Stimulated activated CD4-positive, alpha-beta T cell treated with anti-CD3 and anti-CD28 coated beads, TNF-alpha, amount 100 ng/mL, for 1 hour (primary cell): ENCODE data around the gene LRPPRC.

ENCODE experiments used
- DNase-seq, 3 donors: peaks; one replicate each; pipeline ENCODE4 v3.0.0-alpha.2; 2020; ENCODE audit warnings: low read depth in 3 of 3, low spot score in 1 of 3

The LRPPRC gene

GRCh38 chr2:43980902-43981301 is 14.9 kb downstream of the LRPPRC start:
- DNase-seq: no peak

- DNase-seq: no peak
Measured at GRCh38 chr2:43977677-43978375, 18.0 kb downstream of the LRPPRC start.

DNA sequence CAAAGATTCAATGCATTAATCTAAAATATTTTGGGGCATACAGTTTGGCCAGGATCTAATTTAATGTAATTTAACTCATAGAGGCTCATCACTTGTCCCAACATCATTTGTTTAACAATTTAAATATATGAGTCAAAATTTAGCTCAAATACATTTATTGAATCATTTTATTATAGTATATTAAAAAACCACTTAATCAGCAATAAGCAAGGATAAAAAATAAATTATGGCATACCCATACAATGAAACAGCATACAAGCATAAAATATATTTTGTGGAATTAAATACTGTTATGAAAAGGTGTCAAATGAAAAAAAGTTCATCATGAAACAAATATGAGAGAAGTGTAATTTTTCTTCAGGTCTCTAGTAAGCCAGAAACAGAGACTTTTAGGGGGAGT is 34.9 kb downstream of the LRPPRC start:
- DNase-seq: no peak

DNA sequence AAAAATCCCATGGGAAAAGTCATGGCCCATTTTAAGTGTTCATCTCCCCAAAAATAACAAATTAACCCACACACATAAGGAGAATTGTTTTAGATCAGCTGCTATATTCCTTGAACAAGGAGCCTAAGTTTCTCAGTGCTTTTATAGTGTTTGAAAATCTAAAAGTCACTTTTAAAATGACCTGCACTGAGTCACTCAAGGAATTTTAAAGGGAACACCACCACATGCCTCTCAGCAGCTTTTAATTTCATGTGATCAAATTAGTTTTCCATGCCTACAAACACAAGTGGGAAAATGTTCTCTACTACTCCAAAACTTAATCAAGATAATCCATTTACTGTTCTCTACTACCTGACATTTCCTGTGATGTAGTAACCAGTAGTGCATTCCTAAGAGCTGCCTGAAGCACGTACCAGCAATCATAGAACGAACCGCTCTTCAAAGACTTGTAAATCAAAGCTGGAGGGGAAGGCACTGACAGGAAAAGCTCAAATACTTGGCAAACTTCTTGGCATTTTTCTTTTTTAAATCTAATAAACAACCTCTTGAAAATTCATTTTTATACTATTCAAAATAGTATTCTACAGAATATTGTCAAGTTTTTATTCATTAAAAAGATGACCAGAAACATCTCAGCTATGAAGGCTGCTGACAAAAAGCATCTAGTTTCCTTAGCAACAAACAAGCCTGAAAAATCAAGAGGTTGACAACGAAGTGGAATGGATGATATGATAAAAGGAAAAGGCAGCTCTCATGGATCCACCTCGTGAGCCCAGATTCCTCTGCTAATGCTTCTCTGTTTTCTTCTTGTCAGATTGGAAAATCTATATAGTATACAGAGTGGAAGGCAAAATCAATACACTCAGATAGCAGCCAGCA is 37.2 kb downstream of the LRPPRC start:
- no peak for DNase-seq

GRCh38 chr2:43950383-43951008 is 45.3 kb downstream of the LRPPRC start:
- DNase-seq: no peak

- no peak for DNase-seq
Measured at GRCh38 chr2:43948370-43948769, 47.4 kb downstream of the LRPPRC start.

GRCh38 chr2:43946685-43947084 is 49.1 kb downstream of the LRPPRC start:
- no peak for DNase-seq

DNA sequence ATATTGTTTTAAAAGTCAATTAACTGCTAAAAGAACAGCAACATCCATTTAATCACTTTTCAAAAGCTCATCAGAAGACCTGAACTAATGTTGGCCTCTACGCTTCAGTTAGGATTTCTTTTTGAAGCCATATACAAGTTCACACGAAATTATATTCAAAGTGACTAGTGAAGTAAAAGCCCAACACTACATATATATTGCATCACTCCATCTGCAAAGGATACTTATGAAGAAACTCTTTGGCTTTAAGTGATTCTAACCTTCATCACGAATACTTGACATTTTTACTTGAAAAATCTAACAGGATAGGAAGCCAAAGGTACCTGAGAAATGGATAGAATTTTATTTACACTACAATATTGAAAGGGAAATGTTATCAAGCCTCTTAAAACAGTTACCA is 50.4 kb downstream of the LRPPRC start:
- no peak for DNase-seq

DNA sequence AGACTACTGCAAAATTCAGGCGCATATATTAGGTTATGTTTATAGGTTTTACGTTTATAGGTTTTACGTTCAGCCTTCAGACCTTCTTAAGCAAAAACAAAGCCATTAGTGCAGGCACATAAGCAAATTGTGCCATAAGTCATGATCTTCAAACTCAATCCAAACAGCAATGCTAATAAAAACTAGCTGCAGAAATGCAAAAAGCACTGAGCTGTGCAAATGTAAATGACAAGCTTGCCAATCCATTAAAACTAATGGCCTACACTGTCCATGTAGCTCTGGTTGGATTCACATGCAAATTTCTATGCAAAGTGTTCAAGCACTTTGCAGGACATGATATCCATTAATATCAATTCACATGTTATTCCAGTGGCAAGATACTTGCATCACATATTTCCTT is 50.9 kb downstream of the LRPPRC start:
- no peak for DNase-seq

DNA sequence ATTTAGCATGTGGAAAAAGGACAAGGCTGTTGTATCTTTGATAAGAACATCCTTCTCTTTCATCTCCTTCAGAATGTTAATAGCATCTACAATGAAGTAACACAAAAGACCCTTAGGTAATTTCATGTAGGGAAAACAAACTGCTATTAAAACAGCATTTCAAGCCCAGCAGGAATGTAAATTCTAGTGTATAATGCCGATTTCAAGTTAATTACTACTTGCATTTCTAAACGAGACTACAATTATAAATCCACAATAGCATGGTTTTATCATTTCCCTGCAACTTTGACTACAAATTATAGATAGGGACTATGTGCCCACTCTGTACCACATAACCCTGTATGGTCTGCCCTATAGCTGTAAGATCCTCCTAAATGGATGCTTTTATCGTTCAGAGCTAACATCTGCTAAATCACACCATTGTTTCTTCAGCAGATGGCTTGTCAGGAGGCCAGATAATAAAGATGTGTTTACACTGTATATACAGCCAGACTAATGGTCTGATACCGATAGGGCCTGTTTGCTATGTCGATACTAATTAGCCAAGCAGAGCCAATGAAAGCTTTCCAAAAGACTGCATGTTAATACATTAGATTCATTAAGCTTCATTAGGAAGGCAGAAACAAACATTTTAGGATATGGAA is 51.9 kb downstream of the LRPPRC start:
- DNase-seq: no peak

DNA sequence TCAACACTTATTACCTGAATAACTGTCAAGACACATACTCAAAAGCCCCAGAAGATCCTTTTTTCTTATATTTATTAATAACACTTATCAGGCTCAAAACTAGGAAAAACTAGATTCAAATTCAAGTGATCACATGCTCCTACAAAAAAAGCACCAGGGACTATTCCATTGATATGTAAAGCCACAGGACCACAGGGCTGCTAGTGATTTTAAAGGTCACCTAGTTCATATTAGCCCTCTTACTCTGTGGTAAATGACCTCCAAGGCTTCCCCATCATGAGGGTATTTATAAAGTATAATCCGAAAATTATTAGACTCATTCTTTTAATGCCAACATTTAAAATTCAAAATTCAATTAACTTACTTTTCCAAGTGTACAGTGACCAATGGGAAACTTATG is 52.5 kb downstream of the LRPPRC start:
- no peak for DNase-seq

- no peak for DNase-seq
Measured at GRCh38 chr2:43942881-43943280, 52.9 kb downstream of the LRPPRC start.

- DNase-seq: no peak
Measured at GRCh38 chr2:43941966-43942365, 53.8 kb downstream of the LRPPRC start.

DNA sequence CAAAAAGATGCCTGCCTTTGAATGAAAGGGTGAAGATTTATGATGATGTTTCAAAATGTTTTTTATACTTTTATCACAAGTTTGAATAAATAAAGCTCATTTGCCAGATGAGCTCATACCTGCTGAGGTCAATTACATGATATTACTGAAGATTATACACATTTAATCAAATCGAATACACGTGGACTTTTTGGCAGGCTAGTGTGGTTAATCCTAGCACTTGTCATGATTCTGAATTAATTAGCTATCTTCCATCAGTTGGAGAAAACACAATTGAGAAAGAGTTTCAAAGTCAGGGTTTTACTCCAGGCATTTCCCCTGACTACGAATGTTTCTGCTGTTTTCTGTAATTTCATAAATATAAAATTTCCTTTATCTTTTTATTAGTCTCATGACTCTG is 54.4 kb downstream of the LRPPRC start:
- DNase-seq: no peak

DNA sequence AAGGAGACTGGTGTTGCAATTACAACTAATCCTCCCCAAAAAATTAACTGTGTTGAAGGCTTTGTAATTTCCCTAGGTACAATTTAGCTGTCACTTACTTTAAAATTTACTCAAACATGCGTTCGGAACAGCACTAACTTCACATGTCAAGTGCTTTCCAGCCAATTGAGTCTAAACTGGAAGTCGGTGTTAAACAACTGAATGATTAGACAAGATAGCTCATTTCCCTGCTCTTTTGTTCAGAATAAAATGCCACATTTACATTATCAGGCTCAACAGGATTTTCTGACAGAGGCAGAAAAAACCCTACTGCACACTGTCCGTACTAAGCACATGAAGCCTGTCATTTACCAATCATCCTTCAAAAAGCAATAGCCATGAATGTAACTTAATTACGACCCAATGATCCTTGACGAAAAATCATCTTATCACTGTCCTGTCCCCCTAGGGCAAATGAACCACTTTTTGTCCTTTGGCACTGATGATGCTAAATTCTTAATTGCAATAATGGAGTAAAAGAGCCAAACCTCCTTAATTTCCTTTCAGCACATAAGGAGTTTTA is 56.0 kb downstream of the LRPPRC start:
- DNase-seq: no peak

DNA sequence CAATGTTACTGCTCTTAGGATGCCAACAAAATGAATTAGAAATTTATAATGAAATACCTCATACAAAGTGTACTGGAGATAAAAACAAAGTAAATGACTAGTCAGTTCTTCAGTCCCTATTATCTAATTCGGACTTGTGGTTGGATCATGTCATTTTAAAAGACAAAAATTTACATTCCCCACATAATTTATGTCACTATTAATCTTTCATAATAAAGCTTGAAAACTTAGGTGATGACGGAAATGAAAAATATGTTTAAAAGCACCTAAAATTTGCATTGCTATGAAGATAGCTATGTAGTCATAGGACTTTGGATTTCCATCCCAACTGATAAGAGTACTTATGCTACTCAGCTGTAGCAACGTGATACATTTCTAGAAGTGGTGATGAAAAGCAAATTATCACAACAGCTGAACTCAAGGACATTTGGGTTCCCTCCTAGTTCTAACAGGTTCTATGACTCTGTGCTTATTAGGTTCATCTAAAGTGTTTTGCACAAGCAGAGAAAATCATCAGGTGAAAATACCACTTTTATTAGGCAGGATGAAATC is 58.4 kb downstream of the LRPPRC start:
- no peak for DNase-seq

GRCh38 chr2:43934567-43934966 is 61.2 kb downstream of the LRPPRC start:
- DNase-seq: no peak

DNA sequence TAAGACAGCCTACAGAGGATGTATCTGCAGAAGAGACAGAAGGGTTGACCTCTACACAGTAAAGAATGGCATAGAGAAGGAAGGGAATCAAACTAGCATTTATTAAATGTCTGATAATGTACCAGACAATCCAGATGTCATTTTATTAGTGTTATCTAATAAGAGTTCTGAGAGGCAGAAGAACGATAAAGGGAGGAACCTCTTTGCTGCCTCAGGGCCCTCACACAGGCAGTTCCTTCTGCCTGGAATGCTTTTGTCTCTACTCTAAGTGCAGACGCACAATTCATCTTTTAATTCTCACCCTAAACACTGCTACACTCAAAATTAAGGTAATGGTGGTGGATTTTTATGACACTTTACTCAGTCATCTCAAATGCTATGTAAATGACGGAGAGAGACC is 64.5 kb downstream of the LRPPRC start:
- DNase-seq: no peak

DNA sequence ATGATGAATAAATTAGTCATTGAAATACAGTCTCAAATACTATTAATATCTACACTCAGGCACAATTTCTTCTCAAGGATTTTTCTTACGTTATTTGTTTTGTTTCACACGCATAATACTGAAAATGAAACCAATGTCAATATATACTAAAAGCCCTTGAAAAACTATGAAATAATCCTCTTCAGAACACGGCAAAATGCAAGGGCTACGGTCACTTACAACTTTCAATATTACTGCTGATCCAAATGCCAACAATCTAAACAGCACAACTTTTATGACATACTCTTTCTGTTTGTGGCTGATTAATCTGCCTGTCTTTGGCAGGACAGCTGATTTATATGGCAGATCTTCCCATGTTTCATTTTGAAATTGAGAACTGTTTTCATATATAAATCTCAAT is 68.3 kb downstream of the LRPPRC start:
- no peak for DNase-seq

DNA sequence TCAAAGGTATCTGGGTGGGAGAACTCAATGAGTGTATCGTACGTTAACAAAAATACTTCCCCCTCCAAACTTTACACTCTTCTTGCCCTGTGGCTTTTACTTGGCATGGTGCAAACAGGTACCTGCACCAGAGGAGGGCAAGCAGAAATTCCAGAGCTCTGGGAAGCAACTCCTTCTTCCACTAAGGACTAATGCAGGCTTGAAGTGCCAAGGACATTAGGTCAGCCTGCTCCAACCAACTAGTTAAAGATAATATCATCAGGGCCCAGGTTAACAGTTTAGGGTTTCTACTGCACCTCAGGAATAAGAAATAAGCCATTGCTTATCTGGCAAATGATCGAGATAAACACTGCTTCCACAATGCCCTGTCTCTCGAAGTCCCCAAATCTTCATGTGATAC is 70.4 kb downstream of the LRPPRC start:
- DNase-seq: no peak

DNA sequence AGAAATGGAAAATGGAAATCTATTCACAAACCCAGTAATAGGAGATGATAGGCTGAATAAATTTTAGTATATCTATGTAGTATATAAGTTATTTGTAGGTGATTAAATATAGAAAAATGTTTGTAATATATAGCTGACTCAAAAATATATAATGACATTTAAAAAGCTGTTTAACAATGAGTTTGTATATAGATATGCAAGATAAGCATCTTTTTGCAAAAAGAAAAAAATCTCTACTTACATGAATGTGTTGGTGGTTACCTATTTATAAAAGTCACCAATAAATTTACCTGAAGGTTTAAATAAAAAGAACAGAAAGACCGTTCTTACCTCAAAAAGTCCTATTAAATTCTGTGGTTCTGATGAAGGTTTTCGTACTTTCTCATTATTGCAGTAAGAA is 71.3 kb downstream of the LRPPRC start:
- no peak for DNase-seq
